NCI-H526 treated with DMSO at 0.1 percent for 48 hours (cell line): ENCODE results near the gene TGFB2.

ENCODE experiments used
- DNase-seq: peaks from one replicate; lab custom pipeline; 2025; lab: John Stamatoyannopoulos, UW

The TGFB2 gene

GRCh38 chr1:218488986-218489385 lies 143.8 kb downstream of the TGFB2 start:
- no peak for DNase-seq

GRCh38 chr1:218490406-218490922 lies 145.3 kb downstream of the TGFB2 start:
- no peak for DNase-seq

DNA sequence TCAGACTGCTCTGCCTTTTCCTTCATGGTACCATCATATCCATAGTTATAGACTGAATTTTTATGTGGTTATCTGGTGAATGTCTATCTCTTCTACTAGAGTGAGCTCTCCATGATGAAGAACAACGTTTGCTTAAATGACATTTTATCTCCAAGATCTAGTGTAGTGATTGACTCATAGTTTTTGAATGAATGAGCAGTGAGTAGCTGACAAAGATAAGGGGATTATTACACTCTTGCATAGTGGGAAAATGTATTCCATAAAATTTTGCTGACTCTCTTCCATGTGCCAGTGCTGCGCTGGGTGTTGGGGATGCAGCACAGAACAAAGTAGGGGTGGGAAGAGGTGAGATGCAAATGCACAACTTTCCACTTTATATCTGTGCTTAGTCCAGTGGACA lies 147.7 kb downstream of the TGFB2 start:
- DNase-seq, result no peak

GRCh38 chr1:218493986-218494385 lies 148.8 kb downstream of the TGFB2 start:
- no peak for DNase-seq
